22Rv1 (cell line): ENCODE measurements around the gene TMPRSS11D.

Experiments used
- ZFX ChIP-seq: fragments of 450-650 bp; IDR thresholded peaks from 2 replicates; pipeline ENCODE4 v1.6.1; 2017; ENCODE audit warnings: antibody characterized with exemption, borderline replicate concordance
- TF ChIP-seq, protein P1 (sequence below): fragments of 450-650 bp; IDR thresholded peaks from 2 replicates; pipeline ENCODE4 v1.5.1; 2017; ENCODE audit warnings: mild to moderate bottlenecking

DNA sequence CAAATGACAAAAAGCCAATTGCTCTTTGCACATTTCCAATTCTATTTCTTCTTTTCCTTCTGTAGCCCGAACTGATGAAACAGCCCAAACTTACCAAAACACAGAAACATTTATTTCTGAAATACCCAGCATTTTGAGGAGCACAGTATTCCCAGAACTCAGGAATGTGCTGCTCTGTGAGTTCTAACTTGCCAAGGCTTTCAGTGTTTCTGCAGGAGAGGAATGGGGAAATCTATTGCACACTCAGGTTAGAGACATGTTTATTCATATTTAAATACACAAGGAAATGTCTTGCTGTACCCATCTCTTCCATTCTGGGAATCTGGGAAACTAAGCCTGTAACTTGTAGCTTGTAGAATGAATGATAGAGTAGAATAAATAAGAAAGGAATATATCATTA is 10.7 kb downstream of the TMPRSS11D start:
- TF ChIP-seq ZFX, result no peak
- TF ChIP-seq, protein P1, sequence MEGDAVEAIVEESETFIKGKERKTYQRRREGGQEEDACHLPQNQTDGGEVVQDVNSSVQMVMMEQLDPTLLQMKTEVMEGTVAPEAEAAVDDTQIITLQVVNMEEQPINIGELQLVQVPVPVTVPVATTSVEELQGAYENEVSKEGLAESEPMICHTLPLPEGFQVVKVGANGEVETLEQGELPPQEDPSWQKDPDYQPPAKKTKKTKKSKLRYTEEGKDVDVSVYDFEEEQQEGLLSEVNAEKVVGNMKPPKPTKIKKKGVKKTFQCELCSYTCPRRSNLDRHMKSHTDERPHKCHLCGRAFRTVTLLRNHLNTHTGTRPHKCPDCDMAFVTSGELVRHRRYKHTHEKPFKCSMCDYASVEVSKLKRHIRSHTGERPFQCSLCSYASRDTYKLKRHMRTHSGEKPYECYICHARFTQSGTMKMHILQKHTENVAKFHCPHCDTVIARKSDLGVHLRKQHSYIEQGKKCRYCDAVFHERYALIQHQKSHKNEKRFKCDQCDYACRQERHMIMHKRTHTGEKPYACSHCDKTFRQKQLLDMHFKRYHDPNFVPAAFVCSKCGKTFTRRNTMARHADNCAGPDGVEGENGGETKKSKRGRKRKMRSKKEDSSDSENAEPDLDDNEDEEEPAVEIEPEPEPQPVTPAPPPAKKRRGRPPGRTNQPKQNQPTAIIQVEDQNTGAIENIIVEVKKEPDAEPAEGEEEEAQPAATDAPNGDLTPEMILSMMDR, result no peak
